Right atrium auricular region (tissue), 2 donors: ENCODE results near the gene TTLL9. TPM values are rescaled to one million over a fixed set of nuclear protein-coding genes. Genes with fewer than 3 reads are reported as not detected.

ENCODE experiments used
- DNase-seq: peaks from one replicate; pipeline ENCODE4 v3.0.0-alpha.2; 2019; ENCODE audit warnings: low spot score
- H3K27ac ChIP-seq, 2 donors: fragments of 200-600 bp; sonication (generic); 1 replicate in 1 of 2; 2 replicates in 1 of 2; pipeline ENCODE4 v1.5.1; 2016 to 2019
- H3K27me3 ChIP-seq, 2 donors: fragments of 200-600 bp; sonication (generic); one replicate each; pipeline versions ENCODE4 v1.5.1 to v1.6.0; 2017 to 2019
- H3K36me3 ChIP-seq: fragments of 200-600 bp; sonication (generic); one replicate; pipeline ENCODE4 v1.5.1; 2016
- H3K4me1 ChIP-seq, 2 donors: fragments of 200-600 bp; sonication (generic); one replicate each; pipeline versions ENCODE4 v1.5.1 to v1.6.0; 2017 to 2019
- H3K4me3 ChIP-seq, 2 donors: fragments of 200-600 bp; sonication (generic); 1 replicate in 1 of 2; 2 replicates in 1 of 2; pipeline ENCODE4 v1.5.1; 2017 to 2019; ENCODE audit warnings: mild to moderate bottlenecking in 1 of 2, moderate library complexity in 1 of 2
- H3K9me3 ChIP-seq, 2 donors: fragments of 200-600 bp; sonication (generic); one replicate each; pipeline ENCODE4 v1.5.1; 2019
- CTCF ChIP-seq, 2 donors: fragments of 200-600 bp; sonication (generic); IDR thresholded peaks; one replicate each; pipeline ENCODE4 v1.5.1; 2019; ENCODE audit warnings: antibody characterized with exemption in 2 of 2
- total RNA-seq, 2 donors: library from RNA; depleted of rRNA; stranded (reverse); fragments of >200 nt; gene quantifications; one replicate each; pipeline ENCODE4 v1.1.0, GENCODE V29; 2016

The TTLL9 gene
- total RNA-seq, 2 donors from 2014 or later = not detected

DNA sequence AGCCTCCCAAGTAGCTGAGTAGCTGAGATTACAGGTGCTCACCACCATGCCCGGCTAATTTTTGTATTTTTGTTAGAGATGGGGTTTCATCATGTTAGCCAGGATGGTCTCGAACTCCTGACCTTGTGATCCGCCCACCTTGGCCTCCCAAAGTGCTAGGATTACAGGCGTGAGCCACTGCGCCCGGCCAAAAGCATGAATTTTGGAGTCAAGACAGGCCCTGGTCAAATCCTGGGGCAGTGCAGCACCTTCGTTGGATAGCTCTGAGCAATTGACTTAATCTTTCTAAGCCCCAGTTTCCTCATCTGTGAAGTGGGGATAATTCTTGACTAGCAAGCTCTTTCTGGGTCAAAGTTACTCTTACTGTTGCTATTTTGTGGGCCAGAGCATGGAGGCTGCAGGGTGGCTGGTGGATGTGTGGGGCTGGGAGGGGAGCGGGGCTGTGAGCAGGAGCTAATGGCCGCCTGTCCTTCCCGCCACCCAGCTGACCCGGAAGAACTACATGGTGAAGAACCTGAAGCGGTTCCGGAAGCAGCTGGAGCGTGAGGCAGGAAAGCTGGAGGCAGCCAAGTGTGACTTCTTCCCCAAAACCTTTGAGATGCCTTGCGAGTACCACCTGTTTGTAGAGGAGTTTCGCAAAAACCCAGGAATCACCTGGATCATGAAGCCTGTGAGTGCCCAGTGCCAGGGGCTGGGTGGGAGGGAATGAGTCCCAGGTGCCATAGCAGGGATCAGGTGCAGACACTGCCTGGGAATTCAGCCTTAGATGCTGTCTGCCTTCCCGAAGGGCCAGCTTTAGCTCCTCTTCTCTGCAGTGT lies 39.0 kb downstream of the TTLL9 start:
- Histone ChIP-seq H3K4me1 (no peaks in the 10 kb centered on the region), H3K36me3 (no peaks in the 10 kb centered on the region), H3K27me3 (no peaks in the 10 kb centered on the region), H3K9me3 (no peaks in the 10 kb centered on the region), H3K27ac (no peak overlapping the region), H3K4me3 (no peak overlapping the region)
- DNase-seq = no peak
- TF ChIP-seq CTCF (IDR thresholded peaks at IDR 0.05) = no peak

GRCh38 chr20:31910071-31910803 lies 39.8 kb downstream of the TTLL9 start:
- Histone ChIP-seq H3K27me3 (no peaks in the 10 kb centered on the region), H3K4me1 (no peaks in the 10 kb centered on the region), H3K36me3 (no peaks in the 10 kb centered on the region), H3K9me3 (no peaks in the 10 kb centered on the region), H3K4me3 (no peak overlapping the region), H3K27ac (no peak overlapping the region)
- TF ChIP-seq CTCF (IDR thresholded peaks at IDR 0.05) = no peak
- no peak for DNase-seq

GRCh38 chr20:31913431-31914157 lies 43.2 kb downstream of the TTLL9 start:
- no peak for DNase-seq
- Histone ChIP-seq H3K36me3 (no peaks in the 10 kb centered on the region), H3K27me3 (no peaks in the 10 kb centered on the region), H3K4me3 (no peak overlapping the region), H3K9me3 (no peaks in the 10 kb centered on the region), H3K27ac (no peak overlapping the region), H3K4me1 (no peaks in the 10 kb centered on the region)
- no peak for TF ChIP-seq CTCF (IDR thresholded peaks at IDR 0.05)

DNA sequence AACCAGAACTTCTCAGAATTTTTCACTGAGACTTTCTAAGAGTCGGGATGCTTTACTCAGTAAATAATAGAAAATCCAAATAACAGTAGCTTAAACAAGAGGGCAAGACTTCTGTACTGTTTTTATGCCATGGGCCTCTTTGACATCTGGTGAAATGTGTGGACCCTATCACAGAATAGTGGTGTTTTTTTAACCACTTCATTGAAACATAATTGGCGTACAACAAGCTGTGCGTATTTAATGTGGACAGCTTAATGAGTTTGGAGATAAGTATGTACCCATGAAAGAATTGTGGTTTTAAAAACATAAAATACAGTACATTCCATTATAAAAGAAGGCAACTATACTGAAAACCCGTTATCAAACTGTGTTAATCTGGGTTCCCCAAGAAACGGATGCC lies 43.7 kb downstream of the TTLL9 start:
- no peak for TF ChIP-seq CTCF (IDR thresholded peaks at IDR 0.05)
- Histone ChIP-seq H3K27ac (no peak overlapping the region), H3K4me1 (no peaks in the 10 kb centered on the region), H3K4me3 (no peak overlapping the region), H3K27me3 (no peaks in the 10 kb centered on the region), H3K9me3 (no peaks in the 10 kb centered on the region), H3K36me3 (no peaks in the 10 kb centered on the region)
- no peak for DNase-seq

- DNase-seq = no peak
- no peak for TF ChIP-seq CTCF (IDR thresholded peaks at IDR 0.05)
- no peaks in the 10 kb centered on the region for H3K9me3 ChIP-seq
- no peaks in the 10 kb centered on the region for H3K4me1 ChIP-seq
- H3K27me3 ChIP-seq = no peaks in the 10 kb centered on the region
- no peak overlapping the region for H3K27ac ChIP-seq
- no peak overlapping the region for H3K4me3 ChIP-seq
- no peaks in the 10 kb centered on the region for H3K36me3 ChIP-seq
These were observed 45.3 kb downstream of the TTLL9 start for GRCh38 chr20:31915491-31916280.
